Measurements from ENCODE around the gene CYP2U1.

DNA sequence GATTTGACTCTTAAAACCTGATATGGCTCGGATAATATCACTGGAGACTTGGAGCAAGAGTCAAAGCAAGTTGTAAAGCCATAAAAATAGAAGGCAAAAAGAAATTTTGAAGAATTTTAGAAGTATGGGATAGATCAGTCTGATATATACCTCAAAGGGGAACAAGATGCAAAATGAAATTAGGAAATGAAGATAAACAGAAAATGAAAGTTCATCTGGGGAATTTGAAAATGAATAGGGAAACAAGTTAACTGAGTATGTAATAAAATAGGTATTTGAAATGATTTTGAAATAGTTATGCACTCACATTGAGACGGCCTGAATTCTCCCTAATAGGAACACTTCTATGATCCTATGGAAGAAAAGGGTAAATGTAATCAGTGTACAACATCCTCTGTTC, 5.7 kb downstream of the CYP2U1 start:
- TF ChIP-seq GABPA (IDR thresholded peaks at IDR 0.05; ENCODE audit: low read depth): no peak
- TF ChIP-seq CTCF (IDR thresholded peaks at IDR 0.05): no peak
- no peak for TF ChIP-seq TAF1 (IDR thresholded peaks at IDR 0.05; ENCODE audit: borderline replicate concordance, low read depth, low read length)
